ENCODE measurements around the gene GRHL1. TPM values are rescaled to one million over a fixed set of nuclear protein-coding genes. Genes with fewer than 3 reads are reported as not detected.

The GRHL1 gene
- total and polyA plus RNA-seq, 9 of the 15 experiments (the other 6 are each of a cell fraction or from before 2014, with no cell fraction given) = 1.7 to 6.1 (median 4.7) TPM

DNA sequence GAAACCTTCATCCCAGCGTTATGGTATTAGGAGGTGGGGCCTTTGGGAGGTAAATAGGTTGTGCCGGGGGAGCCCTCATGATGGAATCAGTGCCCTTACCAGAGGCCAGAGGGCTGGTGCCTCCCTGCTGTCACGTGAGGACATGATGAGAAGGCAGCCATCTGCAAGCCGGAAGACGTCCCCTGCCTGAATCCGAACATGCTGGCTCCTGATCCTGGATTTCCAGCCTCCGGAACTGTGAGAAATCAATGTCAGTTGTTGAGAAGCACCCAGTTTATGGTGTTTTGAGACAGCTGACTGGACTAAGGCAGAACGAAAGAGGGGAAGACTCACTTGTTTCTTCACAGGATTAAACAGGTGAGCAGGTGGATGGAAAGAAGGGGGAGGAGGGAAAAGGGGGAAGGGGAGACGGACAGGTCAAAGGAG lies 78.8 kb downstream of the GRHL1 start (continued):
- TF ChIP-seq CBFB (CRISPR knock-in tag; IDR thresholded peaks at IDR 0.05) = no peak
- TF ChIP-seq, protein P1, sequence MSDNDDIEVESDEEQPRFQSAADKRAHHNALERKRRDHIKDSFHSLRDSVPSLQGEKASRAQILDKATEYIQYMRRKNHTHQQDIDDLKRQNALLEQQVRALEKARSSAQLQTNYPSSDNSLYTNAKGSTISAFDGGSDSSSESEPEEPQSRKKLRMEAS (CRISPR knock-in tag; IDR thresholded peaks at IDR 0.05) = peak; percentile 53; the same call in 1 of the 2 replicates
- TF ChIP-seq, protein P2, sequence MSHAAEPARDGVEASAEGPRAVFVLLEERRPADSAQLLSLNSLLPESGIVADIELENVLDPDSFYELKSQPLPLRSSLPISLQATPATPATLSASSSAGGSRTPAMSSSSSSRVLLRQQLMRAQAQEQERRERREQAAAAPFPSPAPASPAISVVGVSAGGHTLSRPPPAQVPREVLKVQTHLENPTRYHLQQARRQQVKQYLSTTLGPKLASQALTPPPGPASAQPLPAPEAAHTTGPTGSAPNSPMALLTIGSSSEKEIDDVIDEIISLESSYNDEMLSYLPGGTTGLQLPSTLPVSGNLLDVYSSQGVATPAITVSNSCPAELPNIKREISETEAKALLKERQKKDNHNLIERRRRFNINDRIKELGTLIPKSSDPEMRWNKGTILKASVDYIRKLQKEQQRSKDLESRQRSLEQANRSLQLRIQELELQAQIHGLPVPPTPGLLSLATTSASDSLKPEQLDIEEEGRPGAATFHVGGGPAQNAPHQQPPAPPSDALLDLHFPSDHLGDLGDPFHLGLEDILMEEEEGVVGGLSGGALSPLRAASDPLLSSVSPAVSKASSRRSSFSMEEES (CRISPR knock-in tag; IDR thresholded peaks at IDR 0.05) = peak; percentile 88
- TF ChIP-seq NRF1 (conservative IDR thresholded peaks at IDR 0.05 in 1 of 2, IDR thresholded peaks at IDR 0.05 in 1 of 2) = no peak
- TF ChIP-seq, protein P3, sequence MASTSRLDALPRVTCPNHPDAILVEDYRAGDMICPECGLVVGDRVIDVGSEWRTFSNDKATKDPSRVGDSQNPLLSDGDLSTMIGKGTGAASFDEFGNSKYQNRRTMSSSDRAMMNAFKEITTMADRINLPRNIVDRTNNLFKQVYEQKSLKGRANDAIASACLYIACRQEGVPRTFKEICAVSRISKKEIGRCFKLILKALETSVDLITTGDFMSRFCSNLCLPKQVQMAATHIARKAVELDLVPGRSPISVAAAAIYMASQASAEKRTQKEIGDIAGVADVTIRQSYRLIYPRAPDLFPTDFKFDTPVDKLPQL (IDR thresholded peaks at IDR 0.05; ENCODE audit: extremely low read depth, insufficient read length) = no peak
- no peak for TF ChIP-seq DIDO1 (tag; IDR thresholded peaks at IDR 0.05; ENCODE audit: low read depth)
- TF ChIP-seq, protein P4, sequence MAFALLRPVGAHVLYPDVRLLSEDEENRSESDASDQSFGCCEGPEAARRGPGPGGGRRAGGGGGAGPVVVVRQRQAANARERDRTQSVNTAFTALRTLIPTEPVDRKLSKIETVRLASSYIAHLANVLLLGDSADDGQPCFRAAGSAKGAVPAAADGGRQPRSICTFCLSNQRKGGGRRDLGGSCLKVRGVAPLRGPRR (CRISPR knock-in tag; IDR thresholded peaks at IDR 0.05) = no peak
- TF ChIP-seq, protein P5, sequence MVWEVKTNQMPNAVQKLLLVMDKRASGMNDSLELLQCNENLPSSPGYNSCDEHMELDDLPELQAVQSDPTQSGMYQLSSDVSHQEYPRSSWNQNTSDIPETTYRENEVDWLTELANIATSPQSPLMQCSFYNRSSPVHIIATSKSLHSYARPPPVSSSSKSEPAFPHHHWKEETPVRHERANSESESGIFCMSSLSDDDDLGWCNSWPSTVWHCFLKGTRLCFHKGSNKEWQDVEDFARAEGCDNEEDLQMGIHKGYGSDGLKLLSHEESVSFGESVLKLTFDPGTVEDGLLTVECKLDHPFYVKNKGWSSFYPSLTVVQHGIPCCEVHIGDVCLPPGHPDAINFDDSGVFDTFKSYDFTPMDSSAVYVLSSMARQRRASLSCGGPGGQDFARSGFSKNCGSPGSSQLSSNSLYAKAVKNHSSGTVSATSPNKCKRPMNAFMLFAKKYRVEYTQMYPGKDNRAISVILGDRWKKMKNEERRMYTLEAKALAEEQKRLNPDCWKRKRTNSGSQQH (CRISPR knock-in tag; IDR thresholded peaks at IDR 0.05) = no peak
- no peak for TF ChIP-seq ZNF830 (CRISPR knock-in tag; IDR thresholded peaks at IDR 0.05)
- TF ChIP-seq, protein P6, sequence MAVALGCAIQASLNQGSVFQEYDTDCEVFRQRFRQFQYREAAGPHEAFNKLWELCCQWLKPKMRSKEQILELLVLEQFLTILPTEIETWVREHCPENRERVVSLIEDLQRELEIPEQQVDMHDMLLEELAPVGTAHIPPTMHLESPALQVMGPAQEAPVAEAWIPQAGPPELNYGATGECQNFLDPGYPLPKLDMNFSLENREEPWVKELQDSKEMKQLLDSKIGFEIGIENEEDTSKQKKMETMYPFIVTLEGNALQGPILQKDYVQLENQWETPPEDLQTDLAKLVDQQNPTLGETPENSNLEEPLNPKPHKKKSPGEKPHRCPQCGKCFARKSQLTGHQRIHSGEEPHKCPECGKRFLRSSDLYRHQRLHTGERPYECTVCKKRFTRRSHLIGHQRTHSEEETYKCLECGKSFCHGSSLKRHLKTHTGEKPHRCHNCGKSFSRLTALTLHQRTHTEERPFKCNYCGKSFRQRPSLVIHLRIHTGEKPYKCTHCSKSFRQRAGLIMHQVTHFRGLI (CRISPR knock-in tag; IDR thresholded peaks at IDR 0.05) = no peak
- no peak for TF ChIP-seq GATAD2B (IDR thresholded peaks at IDR 0.05; ENCODE audit: borderline replicate concordance)
- TF ChIP-seq SRF (CRISPR knock-in tag; IDR thresholded peaks at IDR 0.05) = no peak
- TF ChIP-seq CREBBP (IDR thresholded peaks at IDR 0.05; ENCODE audit: low read depth, low read length) = no peak
- TF ChIP-seq ZNF239 (CRISPR knock-in tag; IDR thresholded peaks at IDR 0.05) = no peak
- TF ChIP-seq TEAD1 (CRISPR knock-in tag; IDR thresholded peaks at IDR 0.05) = no peak
- TF ChIP-seq FOXK1 (CRISPR knock-in tag; IDR thresholded peaks at IDR 0.05; ENCODE audit: borderline replicate concordance) = no peak
- no peak for TF ChIP-seq MTF1 (CRISPR knock-in tag; IDR thresholded peaks at IDR 0.05; ENCODE audit: borderline replicate concordance)
- TF ChIP-seq ZNF174 (CRISPR knock-in tag; IDR thresholded peaks at IDR 0.05) = no peak
- TF ChIP-seq, protein P7, sequence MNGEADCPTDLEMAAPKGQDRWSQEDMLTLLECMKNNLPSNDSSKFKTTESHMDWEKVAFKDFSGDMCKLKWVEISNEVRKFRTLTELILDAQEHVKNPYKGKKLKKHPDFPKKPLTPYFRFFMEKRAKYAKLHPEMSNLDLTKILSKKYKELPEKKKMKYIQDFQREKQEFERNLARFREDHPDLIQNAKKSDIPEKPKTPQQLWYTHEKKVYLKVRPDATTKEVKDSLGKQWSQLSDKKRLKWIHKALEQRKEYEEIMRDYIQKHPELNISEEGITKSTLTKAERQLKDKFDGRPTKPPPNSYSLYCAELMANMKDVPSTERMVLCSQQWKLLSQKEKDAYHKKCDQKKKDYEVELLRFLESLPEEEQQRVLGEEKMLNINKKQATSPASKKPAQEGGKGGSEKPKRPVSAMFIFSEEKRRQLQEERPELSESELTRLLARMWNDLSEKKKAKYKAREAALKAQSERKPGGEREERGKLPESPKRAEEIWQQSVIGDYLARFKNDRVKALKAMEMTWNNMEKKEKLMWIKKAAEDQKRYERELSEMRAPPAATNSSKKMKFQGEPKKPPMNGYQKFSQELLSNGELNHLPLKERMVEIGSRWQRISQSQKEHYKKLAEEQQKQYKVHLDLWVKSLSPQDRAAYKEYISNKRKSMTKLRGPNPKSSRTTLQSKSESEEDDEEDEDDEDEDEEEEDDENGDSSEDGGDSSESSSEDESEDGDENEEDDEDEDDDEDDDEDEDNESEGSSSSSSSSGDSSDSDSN (IDR thresholded peaks at IDR 0.05; ENCODE audit: borderline replicate concordance in 1 of 2, low read depth in 2 of 2, low read length in 2 of 2) = no peak
- TF ChIP-seq ZC3H8 (IDR thresholded peaks at IDR 0.05) = no peak

Measured in K562 (cell line).